Activated T-helper 1 cell treated with Interleukin-2 at 50 U/mL for 16 hours (primary cell): ENCODE measurements around the gene LLGL2.
"Not testable (repeated sequence)": the region's sequence is repeated elsewhere in the genome, so short reads cannot be mapped to it uniquely, and the experiment has no call there.

Experiments used
- DNase-seq: peaks from one replicate; pipeline ENCODE4 v3.0.0-alpha.2; 2020; ENCODE audit warnings: low read depth

LLGL2 gene

DNA sequence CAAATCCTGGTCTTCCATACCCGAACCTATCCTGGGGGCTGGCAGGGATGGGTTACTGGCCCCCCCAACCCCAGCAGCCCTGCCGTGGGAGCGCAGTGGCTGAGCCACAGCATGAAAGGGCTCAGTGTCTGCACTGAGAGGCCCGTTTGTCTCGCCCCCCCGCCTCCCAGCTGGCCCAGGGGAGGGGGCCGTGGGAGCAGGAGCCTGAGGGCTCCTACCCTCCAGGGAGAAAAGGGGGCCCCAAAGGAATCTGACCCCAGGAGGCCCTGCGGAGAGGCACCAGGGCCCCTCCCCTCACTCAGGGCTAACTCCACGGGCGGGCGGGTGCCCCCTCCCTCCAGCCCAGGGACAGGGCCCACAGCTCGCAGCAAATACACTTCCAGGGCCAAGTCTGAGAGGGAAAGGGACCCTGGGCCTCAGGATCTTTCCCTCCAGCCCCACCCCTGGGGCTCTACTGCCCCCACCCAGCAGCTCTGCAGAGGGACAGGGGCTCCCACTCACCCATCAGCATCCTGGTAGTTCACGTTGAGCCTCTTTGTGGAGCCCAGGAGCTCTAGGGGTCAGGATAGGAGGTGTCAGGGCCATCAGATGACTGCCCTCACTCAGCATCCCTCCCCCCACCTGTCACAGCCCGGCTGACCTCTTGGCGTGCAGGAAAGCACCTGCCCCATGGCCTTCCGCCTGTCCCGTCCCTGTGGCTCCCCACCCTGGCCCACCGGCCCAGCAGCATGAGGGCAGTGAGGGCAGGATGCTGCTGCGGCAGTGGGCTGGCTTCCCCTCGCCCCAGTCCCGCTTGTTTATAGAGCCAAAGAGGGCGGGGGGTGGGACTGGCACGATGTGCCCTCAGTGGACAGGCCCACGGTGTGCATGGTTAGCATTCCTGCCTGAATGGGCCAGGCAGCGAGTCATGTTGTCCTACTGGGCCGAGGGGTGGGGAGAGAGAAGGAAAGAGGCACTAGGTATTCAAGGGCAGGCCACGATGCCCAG, 17.5 kb upstream of the LLGL2 start:
- no peak for DNase-seq

DNA sequence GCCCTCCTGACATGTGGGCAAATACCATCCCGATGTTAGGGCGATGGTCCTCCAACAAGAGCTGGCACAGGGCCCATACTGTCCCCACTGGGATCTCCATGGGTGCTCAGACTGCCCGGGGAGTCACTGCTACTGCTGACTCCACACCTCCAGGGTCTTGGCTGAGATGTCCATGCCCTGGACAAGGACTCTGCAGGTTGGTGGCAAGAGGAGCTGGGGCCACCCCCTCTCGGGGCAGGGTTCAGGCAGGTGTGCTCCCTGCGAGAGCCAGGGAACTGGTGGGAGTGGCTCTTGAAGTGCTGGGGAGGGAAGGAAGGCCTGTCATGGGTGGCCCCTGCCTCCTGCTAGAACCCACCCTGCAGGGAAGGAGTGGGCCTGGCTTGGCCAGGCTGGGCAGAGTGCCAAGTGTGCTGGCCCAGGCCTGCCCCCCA, 16.6 kb upstream of the LLGL2 start:
- no peak for DNase-seq

DNA sequence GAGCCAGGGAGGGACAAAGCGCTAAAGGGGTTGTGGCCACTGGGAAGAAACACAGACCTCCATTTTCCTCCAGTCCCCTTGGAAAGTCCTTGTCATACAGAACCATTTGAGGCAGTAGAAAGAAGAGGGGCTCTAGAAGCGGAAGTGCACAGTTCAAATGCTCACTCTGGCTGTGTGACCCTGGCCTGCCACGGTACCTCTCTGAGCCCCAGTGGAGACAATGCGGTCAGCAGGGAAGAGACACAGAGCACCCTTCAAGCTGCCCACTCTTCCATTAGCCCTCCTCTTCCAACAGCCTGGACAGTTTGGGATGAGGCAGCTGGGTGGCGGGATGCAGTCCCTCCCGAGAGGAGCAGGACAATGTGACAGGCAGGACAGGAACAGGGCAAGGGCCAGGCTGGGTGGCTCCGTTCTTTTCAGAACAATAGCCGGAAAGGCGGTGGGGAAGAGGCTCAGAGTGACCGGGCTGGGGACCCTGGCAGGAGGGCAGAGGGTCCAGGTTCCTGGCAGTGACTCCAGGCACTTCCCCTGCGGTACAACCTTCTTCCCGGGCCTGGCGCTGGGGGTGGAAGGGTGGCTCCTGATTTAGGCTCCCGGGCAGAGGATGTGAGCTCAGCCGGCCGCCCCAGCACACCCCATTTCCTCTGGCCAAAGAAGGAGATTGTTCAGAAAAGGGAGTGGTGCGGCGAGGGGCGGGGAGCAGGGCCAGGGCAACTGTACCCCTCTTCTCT, 15.8 kb upstream of the LLGL2 start:
- DNase-seq = no peak

DNA sequence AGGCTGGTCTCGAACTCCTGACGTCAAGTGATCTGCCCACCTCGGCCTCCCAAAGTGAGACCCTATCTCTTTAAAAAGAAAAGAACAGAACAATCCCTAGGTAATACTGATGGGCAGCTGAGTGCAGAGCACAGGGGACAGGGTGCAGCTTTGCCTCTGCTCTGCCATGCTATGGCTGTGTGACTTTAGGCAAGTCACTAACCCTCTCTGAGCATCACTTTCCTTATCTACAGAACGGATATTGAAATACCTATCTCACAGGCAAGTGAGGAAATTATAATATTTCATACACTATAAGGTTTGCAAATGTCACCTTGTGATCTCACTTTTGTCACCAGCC, 14.3 kb upstream of the LLGL2 start:
- DNase-seq = no peak

DNA sequence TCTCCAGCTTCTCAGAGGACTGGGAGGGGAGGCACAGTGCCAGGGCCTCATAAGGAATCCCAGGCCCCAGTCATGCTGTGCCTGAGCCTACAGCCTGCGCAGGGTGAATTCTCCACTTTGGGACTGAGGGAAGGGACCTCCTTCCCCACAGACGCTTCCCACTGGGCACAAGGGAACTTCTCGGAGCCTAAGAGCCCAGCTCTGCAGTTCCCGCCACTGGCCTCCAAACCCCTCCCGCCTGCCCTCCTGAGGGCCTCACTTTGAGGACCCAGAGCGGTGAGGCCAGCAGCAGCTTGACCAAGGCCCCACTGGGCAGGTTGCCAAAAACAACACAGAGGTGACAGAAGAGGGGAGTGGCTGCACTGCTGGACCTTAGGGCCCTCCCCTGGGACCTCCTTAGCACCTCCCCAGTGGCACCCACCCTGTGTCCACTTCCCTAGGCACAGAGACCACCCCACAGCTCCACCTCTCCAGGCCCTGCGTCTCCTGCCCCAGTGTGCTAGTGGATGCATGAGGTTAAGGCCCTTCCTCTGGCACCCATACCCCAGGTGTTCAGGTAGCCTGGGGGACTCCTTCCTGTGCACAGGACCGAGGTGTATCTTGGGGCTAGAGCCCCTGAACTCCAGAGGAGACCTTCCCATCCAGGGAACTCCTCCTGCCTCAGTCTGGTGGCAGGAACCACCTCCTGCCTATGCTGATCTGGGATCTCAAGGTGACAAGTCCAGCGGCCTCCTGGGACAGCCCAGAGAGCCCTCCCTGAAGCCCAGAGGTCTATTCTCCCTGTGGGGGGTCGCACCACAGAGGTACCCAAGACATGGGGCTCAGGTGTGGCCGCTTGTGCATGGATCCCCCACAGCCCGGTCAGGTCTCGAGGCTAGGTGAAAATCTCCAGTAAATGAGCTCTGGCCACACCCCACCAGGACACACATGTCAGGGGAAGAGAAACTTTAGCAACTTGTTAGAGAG, 13.6 kb upstream of the LLGL2 start:
- no peak for DNase-seq

DNA sequence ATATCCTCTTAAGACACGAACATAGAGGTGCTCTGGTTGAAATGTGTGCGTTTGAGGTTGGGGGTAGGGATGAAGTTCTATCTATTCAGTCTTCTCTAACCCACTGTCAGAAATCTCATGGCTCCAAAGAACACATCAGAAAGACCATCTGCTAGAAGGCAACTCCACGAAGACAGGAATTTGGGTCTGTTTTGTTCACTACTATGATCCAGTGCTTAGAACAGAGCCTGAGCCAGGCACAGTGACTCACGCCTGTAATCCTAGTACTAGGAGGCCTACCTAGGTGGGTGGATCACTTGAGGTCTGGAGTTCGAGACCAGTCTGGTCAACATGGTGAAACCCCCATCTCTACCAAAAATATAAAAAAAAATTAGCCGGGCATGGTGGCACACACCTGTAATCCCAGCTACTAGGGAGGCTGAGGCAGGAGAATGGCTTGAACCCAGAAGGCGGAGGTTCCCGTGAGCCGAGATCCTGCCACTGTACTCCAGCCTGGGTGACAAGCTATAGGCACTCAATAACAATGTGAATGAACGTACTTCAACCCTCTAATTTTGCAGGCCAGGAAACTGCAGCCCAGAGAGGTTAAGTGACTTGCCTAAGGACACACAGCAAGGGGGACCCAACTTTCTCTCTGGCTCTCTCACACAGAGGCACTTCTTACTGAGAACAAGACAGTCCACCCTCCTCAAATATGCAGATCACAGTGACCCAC, 12.4 kb upstream of the LLGL2 start:
- no peak for DNase-seq

DNA sequence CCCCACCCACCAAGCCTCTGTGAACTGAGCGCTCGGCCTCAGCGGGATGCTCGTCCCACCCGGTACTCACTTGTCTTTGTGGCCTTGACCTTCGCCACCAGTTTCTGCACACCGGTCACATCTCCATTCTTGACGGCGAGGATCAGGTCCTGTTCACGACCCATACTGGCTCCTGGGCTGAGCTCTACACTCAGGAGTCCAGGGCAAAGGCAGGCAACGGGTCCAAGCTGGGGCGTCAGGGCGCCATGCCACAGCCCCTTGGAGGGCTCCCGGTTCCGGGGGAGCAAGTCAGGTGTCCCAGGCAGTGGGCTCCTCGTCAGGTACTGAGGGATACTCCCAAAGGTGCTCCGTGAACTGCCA, 11.9 kb upstream of the LLGL2 start:
- DNase-seq = no peak

DNA sequence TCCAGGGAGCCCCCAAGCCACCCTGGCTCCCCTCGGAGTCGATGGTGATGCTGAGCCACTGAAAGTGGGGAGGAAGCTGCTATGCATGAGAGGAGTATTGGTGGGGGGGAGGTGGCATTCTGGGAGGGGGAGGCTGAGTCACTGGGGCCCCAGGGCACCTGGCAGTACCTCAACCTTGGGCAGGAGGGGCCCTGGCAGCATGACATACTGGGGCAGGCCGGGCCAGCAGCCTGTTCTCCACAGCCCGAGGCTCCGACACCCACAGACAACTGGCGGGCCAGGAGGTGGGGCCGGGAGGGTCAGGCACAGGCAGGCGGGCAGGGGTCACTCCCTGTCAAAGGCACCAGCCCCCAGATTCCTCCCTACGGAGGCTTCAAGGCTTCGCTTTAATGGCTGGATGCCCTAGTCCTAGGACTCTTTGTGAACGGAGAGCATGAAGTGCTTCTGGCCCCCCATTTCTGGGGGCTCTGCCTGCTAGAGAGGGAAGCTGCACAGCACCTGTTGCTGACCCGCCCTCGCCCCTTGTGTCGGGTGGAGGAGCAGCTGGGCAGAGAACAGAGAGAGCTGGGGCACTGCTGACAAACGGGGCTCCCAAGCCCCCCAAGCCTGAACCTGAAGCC, 11.1 kb upstream of the LLGL2 start:
- no peak for DNase-seq

DNA sequence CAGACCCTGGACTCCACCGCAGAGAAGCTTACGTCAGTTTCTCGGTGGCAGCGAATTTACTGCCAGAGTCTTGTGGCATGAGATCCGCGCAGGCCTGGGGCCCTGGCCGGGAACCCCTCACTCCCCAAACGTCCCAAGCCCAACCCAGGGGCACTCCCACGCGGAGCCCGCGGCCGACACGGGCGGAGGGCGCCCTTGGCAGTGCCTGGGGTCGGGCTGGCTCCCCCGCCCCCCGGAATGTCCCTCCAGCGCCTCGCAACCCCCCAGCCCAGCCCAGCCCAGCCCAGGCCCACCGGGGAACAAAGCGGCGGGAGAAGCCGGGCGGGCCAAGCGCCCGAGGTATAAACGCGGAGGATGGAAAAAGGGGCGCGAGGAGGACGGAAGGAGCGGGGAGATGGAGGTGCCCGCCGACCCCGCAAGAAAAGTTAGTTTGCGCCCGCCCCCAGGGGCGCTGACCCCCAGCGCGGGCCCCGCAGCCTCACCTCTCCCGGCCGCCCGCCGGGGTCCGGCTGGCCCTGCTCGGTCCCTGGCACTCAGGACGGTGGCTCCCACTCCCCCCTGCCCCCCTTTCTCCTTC, 10.5 kb upstream of the LLGL2 start:
- DNase-seq = no peak

DNA sequence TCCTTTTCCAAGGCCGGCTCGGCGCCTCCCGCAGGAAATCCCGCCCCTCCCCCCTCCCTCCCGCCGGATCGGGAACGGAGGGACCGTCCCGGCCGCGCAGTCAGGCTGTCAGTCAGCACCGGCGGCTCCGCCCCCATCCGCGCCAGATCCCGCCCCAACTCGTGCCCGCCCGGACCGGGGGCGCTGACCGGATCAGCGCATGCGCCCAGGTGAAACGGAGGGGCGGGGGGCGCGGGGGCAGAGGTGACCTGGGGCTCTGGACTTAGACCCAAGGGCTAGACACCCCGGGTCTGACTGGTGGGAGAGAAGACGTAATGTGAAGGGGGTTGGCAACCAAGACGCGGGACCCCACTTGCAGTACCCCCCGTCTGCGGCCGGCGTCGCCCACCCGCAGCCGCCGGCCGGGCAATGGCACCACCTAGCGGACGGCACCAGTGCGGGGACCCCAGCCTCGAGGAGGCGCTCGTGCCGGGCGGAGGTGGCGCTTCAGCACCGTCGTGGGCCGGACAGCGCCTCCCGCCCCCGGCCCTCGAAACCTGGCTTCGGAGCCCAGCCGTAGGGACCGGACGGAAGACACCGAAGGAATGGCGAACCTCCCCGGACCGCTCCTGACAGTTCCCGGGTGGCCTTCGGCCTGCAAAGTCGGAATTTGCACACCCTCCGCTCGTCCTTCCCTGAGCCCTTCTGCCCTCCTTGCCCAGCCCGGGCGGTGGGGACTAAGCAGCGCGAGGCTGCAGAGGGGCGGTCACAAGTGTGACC, 9.8 kb upstream of the LLGL2 start, which contains the start of gene CASKIN2:
Gene CASKIN2 (minus strand): TSS at position 42 of the 759 bp plus-strand sequence. CDS start 1,733 bp downstream, outside the sequence.
- DNase-seq = peak; percentile 51

DNA sequence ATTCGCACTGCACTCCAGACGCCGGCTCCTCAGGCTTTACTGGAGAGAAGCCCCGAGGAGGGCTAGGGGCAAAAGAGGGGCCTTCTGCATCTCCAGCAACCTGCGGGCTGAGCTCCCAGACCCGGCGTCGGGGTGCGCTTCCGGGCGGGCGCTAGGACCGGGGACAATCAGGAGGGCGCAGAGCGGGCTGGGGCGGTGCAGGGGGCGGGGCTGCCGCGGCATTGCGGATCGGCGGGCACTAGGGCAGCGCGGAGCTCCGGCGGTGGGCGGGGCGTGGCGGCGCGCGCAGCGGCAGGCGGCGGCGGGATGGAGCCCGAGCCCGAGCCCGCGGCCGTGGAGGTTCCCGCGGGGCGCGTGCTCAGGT, 9.3 kb upstream of the LLGL2 start, which contains the start of gene TSEN54:
Gene TSEN54 (plus strand): TSS at position 274 of the 364 bp plus-strand sequence. CDS start 33 bp downstream, at position 307.
- peak; percentile 94 for DNase-seq

DNA sequence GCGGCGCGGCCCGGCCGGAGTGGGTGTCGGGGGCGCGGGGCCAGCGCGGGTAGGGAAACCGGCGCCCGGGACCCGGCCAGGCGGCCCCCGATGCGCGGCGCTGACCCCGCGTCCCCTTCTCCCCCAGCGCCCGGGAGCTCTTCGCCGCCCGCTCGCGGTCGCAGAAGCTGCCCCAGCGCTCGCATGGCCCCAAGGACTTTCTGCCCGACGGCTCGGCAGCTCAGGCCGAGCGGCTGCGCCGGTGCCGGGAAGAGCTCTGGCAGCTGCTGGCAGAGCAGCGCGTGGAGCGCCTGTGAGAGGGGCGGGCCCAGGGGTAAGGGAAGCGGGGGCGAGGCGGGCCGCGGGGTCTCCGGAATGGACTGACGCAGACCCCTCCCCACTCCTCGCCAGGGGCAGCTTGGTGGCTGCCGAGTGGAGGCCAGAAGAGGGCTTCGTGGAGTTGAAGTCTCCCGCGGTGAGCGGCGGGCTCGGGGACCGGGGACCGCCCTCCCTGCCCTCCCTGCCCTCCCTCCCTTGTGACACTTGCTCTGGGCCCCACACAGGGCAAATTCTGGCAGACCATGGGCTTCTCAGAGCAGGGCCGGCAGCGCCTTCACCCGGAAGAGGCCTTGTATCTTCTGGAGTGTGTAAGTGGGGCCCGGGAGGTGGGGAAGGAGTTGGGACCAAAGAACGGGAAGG, 8.7 kb upstream of the LLGL2 start:
- peak; percentile 3 for DNase-seq

DNA sequence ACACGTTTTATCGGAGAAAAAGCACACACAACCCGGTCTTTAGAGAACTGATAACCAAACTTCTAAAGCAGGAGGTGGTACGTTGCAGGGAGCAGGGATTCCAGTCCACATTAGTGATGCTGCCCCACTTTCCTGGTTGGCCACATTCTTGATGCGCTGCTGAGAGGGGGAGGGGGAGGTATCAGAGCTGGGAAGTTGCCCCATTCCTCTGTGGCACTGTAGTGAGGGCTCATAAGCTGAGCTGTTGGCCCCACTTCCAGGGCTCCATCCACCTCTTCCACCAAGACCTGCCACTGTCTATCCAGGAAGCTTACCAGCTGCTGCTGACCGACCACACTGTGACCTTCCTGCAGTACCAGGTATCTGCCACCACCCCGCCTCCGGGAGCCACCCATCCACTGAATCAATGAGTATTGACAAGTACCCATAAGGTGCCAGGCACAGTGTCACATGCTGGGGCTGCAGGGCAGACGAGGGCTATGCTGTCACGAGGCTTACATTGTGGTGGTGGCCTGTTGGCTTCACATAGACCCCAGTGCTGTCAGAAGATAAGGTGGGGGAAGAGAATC, 8.1 kb upstream of the LLGL2 start:
- no peak for DNase-seq

DNA sequence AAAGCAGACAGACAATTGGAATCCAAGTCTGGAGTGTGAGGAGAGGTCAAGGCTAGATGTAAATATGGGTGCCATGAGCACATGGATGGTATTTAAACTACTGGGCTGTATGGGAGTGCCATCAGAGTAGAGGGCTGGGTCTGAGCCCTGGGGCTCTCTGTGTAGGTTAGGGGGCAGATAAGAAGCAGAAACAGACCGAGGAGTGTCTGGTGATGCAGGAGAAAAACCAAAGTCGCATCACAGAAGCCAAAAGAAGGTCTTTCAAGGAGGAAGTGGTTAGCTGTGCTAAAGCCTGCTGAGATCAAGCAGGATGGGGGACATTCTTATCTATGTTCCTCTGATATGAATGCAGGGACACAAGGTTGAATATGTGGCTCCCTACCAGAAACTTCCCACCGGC, 7.3 kb upstream of the LLGL2 start:
- peak; percentile 18 for DNase-seq

DNA sequence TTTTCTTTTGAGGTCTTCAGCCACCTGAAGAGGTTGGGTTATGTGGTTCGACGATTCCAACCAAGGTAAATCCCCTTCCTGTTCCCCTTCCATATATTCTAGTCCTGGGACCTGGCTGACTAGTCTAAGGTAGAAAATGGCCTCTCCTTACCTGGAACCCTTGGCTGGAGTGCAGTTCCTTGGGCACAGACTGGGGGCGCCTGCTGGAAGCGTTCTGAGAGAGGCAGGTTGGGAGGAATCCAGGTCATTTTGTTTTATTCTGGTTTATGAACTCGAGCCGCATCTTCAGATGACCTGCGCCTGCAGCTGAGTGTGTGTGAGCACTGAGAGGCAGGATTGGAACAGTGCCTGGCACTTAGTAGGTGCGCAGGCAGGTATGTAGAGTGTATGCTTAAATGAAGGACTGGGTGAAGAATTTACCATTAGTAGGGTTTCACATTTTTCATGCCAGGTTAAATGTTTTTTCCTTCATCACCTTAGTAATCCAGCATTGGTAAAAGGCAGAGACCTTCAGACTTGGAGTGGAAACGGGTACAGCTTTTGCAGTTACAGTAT, 6.4 kb upstream of the LLGL2 start:
- no peak for DNase-seq

DNA sequence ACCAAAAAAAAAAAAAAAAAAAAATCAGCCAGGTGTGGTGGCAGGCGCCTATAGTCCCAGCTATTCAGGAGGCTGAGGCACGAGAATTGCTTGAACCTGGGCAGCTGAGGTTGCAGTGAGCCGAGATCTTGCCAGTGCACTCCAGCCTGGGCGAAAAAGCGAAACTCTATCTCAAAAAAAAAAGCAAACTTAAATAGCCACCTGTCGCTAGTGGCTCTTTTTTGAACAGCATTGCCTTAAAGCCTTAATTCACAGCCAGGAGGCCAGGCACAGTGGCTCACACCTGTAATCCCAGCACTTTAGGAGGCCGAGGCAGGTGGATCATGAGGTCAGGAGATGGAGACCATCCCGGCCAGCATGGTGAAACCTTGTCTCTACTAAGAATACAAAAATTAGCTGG, 5.1 kb upstream of the LLGL2 start:
- not testable (repeated sequence) for DNase-seq

DNA sequence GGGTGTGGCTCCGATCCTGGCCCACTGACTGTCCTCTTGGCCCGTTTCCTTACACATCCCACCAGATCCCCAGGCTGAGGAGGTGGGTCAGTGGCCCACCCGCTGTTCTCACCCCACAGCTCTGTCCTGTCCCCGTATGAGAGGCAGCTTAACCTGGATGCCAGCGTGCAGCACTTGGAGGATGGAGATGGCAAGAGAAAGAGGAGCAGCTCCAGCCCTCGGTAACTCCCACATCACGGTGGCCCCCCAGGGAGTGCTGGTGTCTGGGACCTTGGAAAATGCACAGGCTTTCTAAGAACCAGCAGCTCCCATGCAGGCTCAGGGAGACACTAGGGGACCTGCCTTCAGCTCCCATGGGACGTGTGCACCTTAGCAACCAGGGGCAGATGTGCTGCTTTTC, 4.2 kb upstream of the LLGL2 start:
- no peak for DNase-seq

DNA sequence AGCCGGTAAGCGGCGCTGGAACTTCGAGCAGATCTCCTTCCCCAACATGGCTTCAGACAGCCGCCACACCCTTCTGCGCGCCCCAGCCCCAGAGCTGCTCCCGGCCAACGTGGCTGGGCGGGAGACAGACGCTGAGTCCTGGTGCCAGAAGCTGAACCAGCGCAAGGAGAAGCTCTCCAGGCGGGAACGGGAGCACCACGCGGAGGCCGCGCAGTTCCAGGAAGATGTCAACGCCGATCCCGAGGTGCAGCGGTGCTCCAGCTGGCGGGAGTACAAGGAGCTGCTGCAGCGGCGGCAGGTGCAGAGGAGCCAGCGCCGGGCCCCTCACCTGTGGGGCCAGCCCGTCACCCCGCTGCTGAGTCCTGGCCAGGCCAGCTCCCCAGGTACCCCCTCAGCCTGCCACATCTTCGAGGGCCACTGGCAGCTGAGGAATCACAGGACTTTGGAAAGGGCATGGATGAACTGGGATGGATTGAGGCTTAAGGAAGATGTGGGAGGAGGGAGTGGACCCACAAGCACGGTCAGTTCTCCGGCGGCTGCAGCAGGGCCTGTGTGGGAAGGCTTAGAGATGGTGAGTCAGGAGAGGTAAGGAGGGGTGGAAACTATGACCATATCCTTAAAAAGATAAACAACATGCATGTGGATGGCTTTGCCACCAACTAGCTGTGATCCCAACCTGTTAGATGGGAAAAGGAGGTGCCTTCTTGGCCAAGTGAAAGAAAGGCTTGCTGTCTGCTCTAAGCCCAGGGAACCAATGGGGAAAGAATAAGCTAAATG, 3.4 kb upstream of the LLGL2 start:
- no peak for DNase-seq
